HUES6 (cell line): ENCODE results near the gene TTLL4.

Experiments used
- H3K27ac ChIP-seq: 2 replicates; pipeline ENCODE4 v1.7.0; 2013; ENCODE audit warnings: low read depth, mild to moderate bottlenecking, low read length, inconsistent platforms
- H3K27me3 ChIP-seq: 2 replicates; pipeline ENCODE4 v1.6.1; 2013; ENCODE audit warnings: low read length; ENCODE audit not compliant: control insufficient read depth, insufficient read depth
- H3K36me3 ChIP-seq: 2 replicates; pipeline ENCODE4 v1.6.1; 2013; ENCODE audit warnings: low read length; ENCODE audit not compliant: control insufficient read depth, insufficient read depth
- H3K4me1 ChIP-seq: 2 replicates; pipeline ENCODE4 v1.6.1; 2013; ENCODE audit warnings: low read length; ENCODE audit not compliant: control insufficient read depth, insufficient read depth
- H3K4me3 ChIP-seq: 2 replicates; pipeline ENCODE4 v1.5.1; 2013; ENCODE audit warnings: low read depth, low read length
- H3K9ac ChIP-seq: one replicate; pipeline ENCODE4 v1.6.1; 2013; ENCODE audit warnings: mild to moderate bottlenecking, low read length
- H3K9me3 ChIP-seq: 2 replicates; pipeline ENCODE4 v1.6.1; 2013; ENCODE audit warnings: low read depth, low read length; ENCODE audit not compliant: control insufficient read depth, insufficient read depth

Gene TTLL4

DNA sequence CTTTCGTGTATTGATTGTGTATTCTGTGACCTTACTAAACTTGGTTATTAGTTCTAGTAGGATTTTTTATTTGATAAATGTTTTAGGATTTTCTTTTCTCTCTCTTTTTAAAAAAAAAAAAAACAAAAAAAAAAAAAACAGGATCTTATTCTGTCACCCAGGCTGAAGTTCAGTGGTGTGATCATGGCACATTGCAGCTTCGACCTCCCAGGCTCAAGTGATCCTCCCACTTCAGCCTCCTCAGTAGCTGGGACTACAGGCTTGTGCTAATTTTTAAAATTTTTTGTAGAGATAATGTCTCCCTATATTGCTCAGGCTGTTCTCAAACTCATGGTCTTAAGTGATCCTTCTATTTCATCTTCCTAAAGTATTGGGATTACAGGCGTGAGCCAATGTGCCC is 19.0 kb downstream of the TTLL4 start:
- Histone ChIP-seq H3K27ac (no peak overlapping the region), H3K27me3 (no peaks in the 10 kb centered on the region), H3K9me3 (peaks cover 23% of the 10 kb centered on the region), H3K9ac (no peak overlapping the region), H3K4me1 (peaks cover 26% of the 10 kb centered on the region), H3K36me3 (peaks cover 18% of the 10 kb centered on the region), H3K4me3 (no peak overlapping the region)

DNA sequence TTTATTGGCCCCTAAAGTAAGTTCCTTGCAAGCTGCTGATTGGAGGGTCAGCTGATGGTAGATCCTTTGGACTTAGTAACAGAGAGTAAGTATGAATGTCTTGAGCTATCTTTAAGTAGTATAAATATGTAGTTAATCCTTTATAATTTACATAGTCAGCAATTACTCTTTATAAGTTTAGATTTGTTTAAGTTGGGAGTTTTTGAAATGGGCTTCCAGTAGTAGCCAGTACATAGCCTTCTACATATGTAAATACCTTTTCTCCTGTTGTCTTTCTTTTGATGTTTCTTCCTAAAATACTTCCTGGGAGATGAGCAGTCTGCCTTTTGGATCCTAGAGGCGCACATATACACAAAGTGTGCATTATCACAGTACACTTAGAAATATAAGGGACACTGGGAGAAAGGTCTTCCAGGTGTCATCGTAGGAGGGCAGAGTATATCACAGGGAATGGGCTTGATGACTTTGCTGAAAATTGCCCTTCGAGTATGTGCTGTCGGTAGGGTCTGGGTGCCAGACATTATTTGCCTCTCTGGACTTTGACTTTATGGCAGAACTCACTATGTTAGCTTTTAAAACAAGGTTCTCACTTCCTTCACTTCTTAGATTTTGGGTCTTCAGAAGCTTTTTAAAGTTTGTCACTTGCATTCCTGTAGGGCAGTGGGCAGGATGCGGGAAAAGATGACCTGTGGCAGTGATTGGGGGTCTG is 21.6 kb downstream of the TTLL4 start:
- H3K36me3 ChIP-seq: peaks cover 20% of the 10 kb centered on the region
- no peaks in the 10 kb centered on the region for H3K27me3 ChIP-seq
- peak overlapping the region; percentile 36; the same call in 1 of the 2 replicates for H3K27ac ChIP-seq
- no peak overlapping the region for H3K9ac ChIP-seq
- H3K4me3 ChIP-seq: no peak overlapping the region
- peaks cover 10% of the 10 kb centered on the region for H3K9me3 ChIP-seq
- peaks cover 26% of the 10 kb centered on the region for H3K4me1 ChIP-seq

DNA sequence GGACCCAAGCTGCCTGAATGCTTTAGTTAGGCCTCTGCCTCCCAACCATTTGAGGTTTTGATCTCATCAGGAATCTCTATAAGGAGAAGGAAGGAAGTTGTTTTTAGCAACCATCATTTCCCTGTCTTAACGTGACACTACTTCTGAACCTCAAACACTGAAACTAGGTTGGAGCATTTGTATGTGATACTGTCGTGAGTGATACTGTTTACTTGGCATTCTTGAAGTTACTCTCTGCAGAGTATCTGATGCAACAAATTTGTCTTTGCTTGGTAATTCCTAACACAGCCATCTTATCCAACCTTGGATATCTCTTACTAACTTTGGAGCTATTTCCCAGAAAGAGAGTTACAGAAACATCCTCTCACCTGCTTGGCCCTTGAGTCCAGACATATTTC is 22.1 kb downstream of the TTLL4 start:
- H3K27ac ChIP-seq: no peak overlapping the region

DNA sequence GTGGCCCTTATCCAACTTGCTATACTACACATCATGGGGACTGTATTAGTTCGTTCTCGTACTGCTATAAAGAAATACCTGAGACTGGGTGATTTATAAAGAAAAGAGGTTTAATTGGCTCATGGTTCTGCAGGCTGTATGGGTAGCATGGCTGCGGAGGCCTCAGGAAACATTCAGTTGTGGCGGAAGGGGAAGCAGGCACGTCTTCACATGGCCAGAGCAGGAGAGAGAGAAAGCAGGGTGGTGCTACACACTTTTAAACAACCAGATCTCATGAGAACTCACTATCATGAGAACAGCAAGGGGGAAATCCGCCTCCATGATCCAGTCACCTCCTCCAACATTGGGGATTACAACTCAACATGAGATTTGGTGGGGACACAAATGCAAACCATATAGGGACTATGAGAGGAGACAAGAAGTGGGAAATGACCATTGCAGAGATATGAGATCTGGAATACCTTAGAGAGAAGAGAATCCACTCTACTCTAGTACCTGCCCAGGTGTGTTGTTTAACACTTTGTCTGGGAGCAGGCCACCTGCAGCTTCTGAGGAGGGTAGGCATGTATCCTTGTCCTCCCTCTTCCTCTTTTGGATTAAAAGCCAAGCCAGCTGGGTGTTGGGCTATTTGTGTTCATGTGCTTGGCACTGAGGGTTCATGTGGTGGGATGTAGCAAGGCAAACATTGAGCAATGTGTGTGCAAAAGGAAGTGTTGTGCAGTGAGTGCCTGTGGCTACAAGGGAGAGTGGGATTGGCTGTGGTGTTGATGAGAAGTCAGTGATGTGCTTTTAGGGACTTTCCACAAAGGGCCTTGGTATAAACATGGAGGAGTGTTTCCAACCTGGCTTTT is 22.8 kb downstream of the TTLL4 start:
- no peaks in the 10 kb centered on the region for H3K27me3 ChIP-seq
- peaks cover 26% of the 10 kb centered on the region for H3K4me1 ChIP-seq
- peaks cover 2% of the 10 kb centered on the region; the same call in 1 of the 2 replicates for H3K9me3 ChIP-seq
- H3K27ac ChIP-seq: no peak overlapping the region
- H3K36me3 ChIP-seq: peaks cover 25% of the 10 kb centered on the region
- no peak overlapping the region for H3K9ac ChIP-seq
- H3K4me3 ChIP-seq: no peak overlapping the region

More for the DNA sequence above, 22.1 kb downstream of the TTLL4 start:
- no peak overlapping the region for H3K4me3 ChIP-seq
- no peak overlapping the region for H3K9ac ChIP-seq
- no peaks in the 10 kb centered on the region for H3K27me3 ChIP-seq
- peaks cover 22% of the 10 kb centered on the region for H3K36me3 ChIP-seq
- peaks cover 26% of the 10 kb centered on the region for H3K4me1 ChIP-seq
- peaks cover 6% of the 10 kb centered on the region for H3K9me3 ChIP-seq

DNA sequence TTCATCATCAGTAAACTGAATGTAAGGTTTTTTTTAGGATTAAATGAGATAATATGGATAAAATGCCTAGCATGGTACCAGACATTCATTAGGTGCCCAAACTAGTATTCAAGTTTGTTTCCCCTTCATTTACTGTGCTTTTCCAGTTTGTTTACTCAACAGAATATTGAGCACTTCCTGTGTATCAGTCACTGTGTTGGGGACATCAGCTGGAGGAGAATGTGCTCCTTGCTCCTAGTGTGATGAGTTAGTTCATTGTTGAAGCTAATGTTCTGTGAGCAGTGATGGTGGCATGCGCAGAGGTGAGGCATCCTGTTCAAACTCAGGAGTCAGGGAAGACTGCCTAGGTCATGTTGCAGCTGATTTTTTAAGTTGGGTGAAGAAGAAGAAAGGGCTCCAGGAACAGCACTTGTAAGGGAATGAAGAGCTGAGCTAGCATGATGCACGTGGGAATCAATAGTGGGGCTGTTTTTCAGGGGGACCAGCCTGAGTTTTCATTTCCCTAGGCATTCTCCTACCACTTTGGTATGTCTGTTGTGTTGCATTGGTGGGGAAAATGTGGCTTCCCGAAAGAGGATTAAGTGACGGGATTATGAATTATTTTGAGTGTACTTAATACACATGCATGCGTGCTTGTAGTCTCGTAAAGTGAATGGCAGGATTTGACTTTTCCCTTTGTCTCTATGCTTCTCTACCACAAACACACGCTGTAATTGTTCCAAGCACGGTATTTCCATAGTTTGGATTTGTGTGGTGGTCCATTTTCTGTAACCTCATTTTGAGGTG is 23.7 kb downstream of the TTLL4 start:
- Histone ChIP-seq H3K4me3 (no peak overlapping the region), H3K27me3 (no peaks in the 10 kb centered on the region), H3K36me3 (peaks cover 28% of the 10 kb centered on the region), H3K9me3 (no peaks in the 10 kb centered on the region), H3K27ac (no peak overlapping the region), H3K4me1 (peaks cover 26% of the 10 kb centered on the region), H3K9ac (no peak overlapping the region)

DNA sequence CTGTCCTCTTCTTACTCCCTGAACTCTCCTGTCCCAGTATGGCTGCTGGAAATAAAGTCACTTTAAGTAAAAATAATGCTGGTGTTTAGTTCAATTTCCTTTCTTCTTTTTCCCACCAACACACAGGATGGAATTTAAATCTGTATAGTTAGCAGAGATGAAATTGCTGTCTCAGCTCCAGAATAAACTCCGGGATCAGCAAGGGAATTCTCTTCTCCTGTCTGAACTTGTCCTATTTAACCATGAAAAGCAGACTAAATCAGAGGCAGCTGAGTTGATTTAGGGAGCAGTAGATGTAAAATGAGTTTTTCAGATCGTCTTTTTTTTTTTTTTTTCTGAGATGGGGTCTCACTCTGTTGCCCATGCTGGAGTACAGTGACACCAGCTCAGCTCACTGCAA is 25.9 kb downstream of the TTLL4 start:
- H3K9me3 ChIP-seq: no peaks in the 10 kb centered on the region
- no peak overlapping the region for H3K4me3 ChIP-seq
- H3K27ac ChIP-seq: no peak overlapping the region
- peaks cover 48% of the 10 kb centered on the region for H3K36me3 ChIP-seq
- peaks cover 23% of the 10 kb centered on the region for H3K4me1 ChIP-seq
- no peaks in the 10 kb centered on the region for H3K27me3 ChIP-seq
- no peak overlapping the region for H3K9ac ChIP-seq

DNA sequence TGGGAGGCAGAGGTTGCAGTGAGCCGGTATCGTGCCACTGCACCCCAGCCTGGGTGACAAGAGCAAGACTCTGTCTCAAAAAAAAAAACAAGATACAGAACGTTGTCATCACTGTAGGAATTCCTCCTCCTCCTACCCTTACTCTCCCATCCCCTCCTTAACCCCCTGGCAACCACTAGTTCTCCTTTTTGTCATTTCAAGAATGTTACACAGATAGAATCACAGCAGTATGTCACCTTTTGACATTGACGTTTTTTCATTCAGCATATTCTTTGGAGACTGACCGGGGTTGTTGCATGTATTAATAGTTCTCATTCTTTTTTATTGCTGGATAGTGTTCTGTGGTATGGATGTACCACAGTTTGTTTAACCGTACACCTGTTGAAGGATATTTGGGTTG is 32.4 kb downstream of the TTLL4 start:
- Histone ChIP-seq H3K4me3 (no peak overlapping the region), H3K36me3 (peaks cover 89% of the 10 kb centered on the region), H3K27me3 (no peaks in the 10 kb centered on the region), H3K4me1 (no peaks in the 10 kb centered on the region), H3K9ac (no peak overlapping the region), H3K27ac (no peak overlapping the region), H3K9me3 (no peaks in the 10 kb centered on the region)

DNA sequence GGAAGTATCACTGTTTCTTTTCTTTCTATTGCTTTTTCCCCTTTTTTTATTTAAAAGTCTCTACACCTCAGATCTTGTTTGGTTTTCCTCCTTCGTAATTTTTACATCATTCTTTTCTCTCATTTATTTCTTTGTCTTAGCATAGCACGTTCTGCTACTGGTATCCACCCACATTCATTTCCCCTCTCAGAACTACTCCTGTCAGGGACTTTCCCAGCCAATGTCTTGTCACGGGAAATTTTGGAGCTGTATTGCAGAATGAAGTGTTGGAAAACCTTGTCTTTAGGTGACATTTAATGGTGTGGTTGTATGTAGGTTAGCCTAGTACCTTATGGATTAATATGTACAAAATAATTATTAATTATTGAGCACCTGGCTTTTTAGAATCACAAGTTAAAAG is 34.0 kb downstream of the TTLL4 start:
- H3K9ac ChIP-seq: no peak overlapping the region
- no peak overlapping the region for H3K27ac ChIP-seq
- peaks cover 89% of the 10 kb centered on the region for H3K36me3 ChIP-seq

DNA sequence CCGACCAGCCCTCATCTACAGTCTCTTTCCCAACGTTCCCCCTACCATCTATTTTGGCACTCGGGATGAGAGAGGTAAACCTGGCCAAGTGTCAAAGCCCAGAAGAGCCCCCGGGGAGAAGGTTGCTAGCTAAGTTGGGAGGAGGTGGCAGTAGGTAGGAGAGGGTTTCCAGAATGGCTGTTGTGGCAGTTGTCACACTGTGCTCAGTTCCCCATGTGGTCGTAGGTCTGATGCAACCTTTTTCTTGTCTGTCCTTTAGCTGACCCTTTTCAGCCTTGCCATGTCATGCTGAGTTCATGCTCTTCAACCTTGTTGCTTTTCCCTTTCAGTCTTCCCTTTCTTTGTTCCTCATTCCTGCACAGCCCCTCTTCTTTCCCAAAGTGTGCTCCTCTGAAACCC is 34.5 kb downstream of the TTLL4 start:
- no peak overlapping the region for H3K4me3 ChIP-seq
- no peak overlapping the region for H3K27ac ChIP-seq
- no peak overlapping the region for H3K9ac ChIP-seq
- H3K4me1 ChIP-seq: no peaks in the 10 kb centered on the region
- H3K9me3 ChIP-seq: no peaks in the 10 kb centered on the region
- H3K36me3 ChIP-seq: peaks cover 89% of the 10 kb centered on the region
- H3K27me3 ChIP-seq: no peaks in the 10 kb centered on the region

More for the DNA sequence above, 34.0 kb downstream of the TTLL4 start:
- no peaks in the 10 kb centered on the region for H3K4me1 ChIP-seq
- H3K9me3 ChIP-seq: no peaks in the 10 kb centered on the region
- H3K4me3 ChIP-seq: no peak overlapping the region
- no peaks in the 10 kb centered on the region for H3K27me3 ChIP-seq

DNA sequence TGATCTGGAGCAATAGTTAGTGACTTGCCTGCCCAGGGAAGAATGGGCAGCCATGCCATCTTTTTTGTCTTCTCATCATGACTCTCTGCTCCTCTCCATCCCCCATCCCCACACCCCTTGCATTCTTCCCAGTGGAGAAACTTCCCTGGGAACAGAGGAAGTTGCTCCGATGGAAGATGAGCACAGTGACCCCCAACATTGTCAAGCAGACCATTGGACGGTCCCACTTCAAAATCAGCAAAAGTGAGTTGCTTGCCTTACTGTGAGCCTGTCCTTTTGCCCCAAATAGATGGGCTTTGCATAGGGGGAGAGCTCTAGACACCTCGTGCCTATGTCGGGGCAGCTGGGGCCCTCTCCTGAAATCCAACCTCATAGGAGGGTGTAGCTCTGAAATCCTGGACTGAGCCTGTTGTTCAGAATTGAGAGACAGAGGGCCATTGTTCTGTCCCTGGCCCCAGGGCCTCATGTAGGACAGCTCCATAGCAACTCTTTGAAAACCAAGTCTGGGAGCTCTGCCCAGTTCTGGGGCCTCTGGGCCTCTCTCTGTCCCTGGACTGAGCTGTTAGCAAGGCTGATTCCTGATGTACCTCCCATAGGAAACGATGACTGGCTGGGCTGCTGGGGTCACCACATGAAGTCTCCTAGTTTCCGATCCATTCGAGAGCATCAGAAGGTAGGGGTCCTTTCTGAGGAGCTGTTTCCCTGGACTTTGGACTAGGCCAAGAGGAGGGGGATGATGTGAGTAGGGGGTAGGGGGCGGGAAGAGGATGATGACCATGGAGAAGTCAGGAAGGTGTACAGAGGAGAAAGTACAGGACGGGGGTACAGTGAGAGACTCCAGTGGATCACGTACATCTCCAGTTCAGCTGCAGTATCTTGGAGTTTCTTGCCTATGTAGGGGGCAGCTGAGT is 35.2 kb downstream of the TTLL4 start:
- Histone ChIP-seq H3K36me3 (peaks cover 89% of the 10 kb centered on the region), H3K4me3 (no peak overlapping the region), H3K27me3 (no peaks in the 10 kb centered on the region), H3K27ac (no peak overlapping the region), H3K4me1 (no peaks in the 10 kb centered on the region), H3K9me3 (no peaks in the 10 kb centered on the region), H3K9ac (no peak overlapping the region)
